Measurements from ENCODE around the gene TRABD2A. TPM values are rescaled to one million over a fixed set of nuclear protein-coding genes. Genes with fewer than 3 reads are reported as not detected.
A peak's percentile ranks its signal among the peaks of the same experiment; 100 is the strongest.
"Not testable (repeated sequence)": the region's sequence is repeated elsewhere in the genome, so short reads cannot be mapped to it uniquely, and the experiment has no call there.

The TRABD2A gene
- total RNA-seq, 1 donor from 2014 or later = 2.1 TPM

- no peak for ATAC-seq
- intact Hi-C loops (cut with DNase I) = loop anchor here (10.0 kb wide), 1 partner anchor 388 kb away; no protein-coding TSS in a partner anchor
- no peak for DNase-seq (ENCODE audit: low spot score)
Measured at GRCh38 chr2:84882775-84883550, 2.1 kb upstream of the TRABD2A start.

GRCh38 chr2:84882414-84882738, 1.5 kb upstream of the TRABD2A start:
- ATAC-seq (no peak), DNase-seq (ENCODE audit: low spot score) (no peak)
- intact Hi-C loops (cut with DNase I) = loop anchor here (10.0 kb wide), 1 partner anchor 388 kb away; no protein-coding TSS in a partner anchor

GRCh38 chr2:84881581-84882413, 913 bp upstream of the TRABD2A start:
- peak; percentile 86 for DNase-seq (ENCODE audit: low spot score)
- ATAC-seq = peak; percentile 89
- intact Hi-C loops (cut with DNase I) = loop anchor here (10.0 kb wide), 1 partner anchor 387 kb away; no protein-coding TSS in a partner anchor

GRCh38 chr2:84880395-84880644, 564 bp downstream of the TRABD2A start:
- intact Hi-C loops (cut with DNase I) = loop anchor here (10.0 kb wide), 1 partner anchor 386 kb away; no protein-coding TSS in a partner anchor
- DNase-seq (ENCODE audit: low spot score) (no peak), ATAC-seq (no peak)

- intact Hi-C loops (cut with DNase I) = loop anchor here (10.0 kb wide), 1 partner anchor 385 kb away; no protein-coding TSS in a partner anchor
- ATAC-seq = peak; percentile 9
Measured at GRCh38 chr2:84879584-84880394, 1.1 kb downstream of the TRABD2A start.

GRCh38 chr2:84878896-84879583, 1.8 kb downstream of the TRABD2A start:
- intact Hi-C loops (cut with DNase I) = no loop called here
- DNase-seq (ENCODE audit: low spot score) = peak; percentile 17
- no peak for ATAC-seq

More at GRCh38 chr2:84879584-84880394, 1.1 kb downstream of the TRABD2A start:
- DNase-seq (ENCODE audit: low spot score) = peak; percentile 55

- DNase-seq (ENCODE audit: low spot score) = peak; percentile 27
- ATAC-seq = no peak
- intact Hi-C loops (cut with DNase I) = no loop called here
Measured at GRCh38 chr2:84878459-84878858, 2.4 kb downstream of the TRABD2A start.

- no peak for ATAC-seq
- intact Hi-C loops (cut with DNase I) = no loop called here
- no peak for DNase-seq (ENCODE audit: low spot score)
Measured at GRCh38 chr2:84876369-84876768, 4.5 kb downstream of the TRABD2A start.

- intact Hi-C loops (cut with DNase I); DNase-seq (ENCODE audit: low spot score); ATAC-seq: not testable (repeated sequence)
Measured at GRCh38 chr2:84875619-84876018, 5.3 kb downstream of the TRABD2A start.

- intact Hi-C loops (cut with DNase I) = no loop called here
- DNase-seq (ENCODE audit: low spot score) (peak; percentile 28), ATAC-seq (no peak)
Measured at GRCh38 chr2:84875213-84875560, 5.7 kb downstream of the TRABD2A start.

GRCh38 chr2:84874381-84875212, 6.3 kb downstream of the TRABD2A start:
- DNase-seq (ENCODE audit: low spot score) (no peak), ATAC-seq (no peak)
- intact Hi-C loops (cut with DNase I) = no loop called here

GRCh38 chr2:84873350-84873749, 7.5 kb downstream of the TRABD2A start:
- DNase-seq (ENCODE audit: low spot score) (no peak), ATAC-seq (no peak)
- intact Hi-C loops (cut with DNase I) = no loop called here

- ATAC-seq; DNase-seq (ENCODE audit: low spot score); intact Hi-C loops (cut with DNase I): not testable (repeated sequence)
Measured at GRCh38 chr2:84872691-84873090, 8.2 kb downstream of the TRABD2A start.

- intact Hi-C loops (cut with DNase I) = no loop called here
- DNase-seq (ENCODE audit: low spot score) = peak; percentile 52
- no peak for ATAC-seq
Measured at GRCh38 chr2:84870306-84870705, 10.6 kb downstream of the TRABD2A start.

GRCh38 chr2:84868327-84868726, 12.6 kb downstream of the TRABD2A start:
- DNase-seq (ENCODE audit: low spot score); ATAC-seq; intact Hi-C loops (cut with DNase I): not testable (repeated sequence)

- ATAC-seq = no peak
- peak; percentile 18 for DNase-seq (ENCODE audit: low spot score)
- intact Hi-C loops (cut with DNase I) = no loop called here
Measured at GRCh38 chr2:84866122-84866521, 14.8 kb downstream of the TRABD2A start.

- intact Hi-C loops (cut with DNase I) = no loop called here
- DNase-seq (ENCODE audit: low spot score) (peak; percentile 8), ATAC-seq (no peak)
Measured at GRCh38 chr2:84865181-84865783, 15.6 kb downstream of the TRABD2A start.

GRCh38 chr2:84862006-84862405, 18.9 kb downstream of the TRABD2A start:
- intact Hi-C loops (cut with DNase I) = no loop called here
- DNase-seq (ENCODE audit: low spot score) (peak; percentile 42), ATAC-seq (no peak)
